Right cardiac atrium (tissue), 5 donors: Measurements from ENCODE around the gene GP2. TPM values are rescaled to one million over a fixed set of nuclear protein-coding genes. Genes with fewer than 3 reads are reported as not detected.

Experiments used
- ATAC-seq, 2 donors: fragments of 200-7000 bp; cut with Tn5 transposase; one replicate each; pipeline versions ENCODE4 v1.8.0 to v1.9.1; 2020; ENCODE audit warnings: moderate library complexity in 2 of 2, mild to moderate bottlenecking in 1 of 2
- DNase-seq, 3 donors: peaks; one replicate each; pipeline ENCODE4 v3.0.0-alpha.2; 2020
- H3K27ac ChIP-seq: one replicate; pipeline ENCODE4 v1.5.1; 2013; ENCODE audit warnings: mild to moderate bottlenecking, low read length, control low read depth, moderate library complexity
- H3K27me3 ChIP-seq: one replicate; pipeline ENCODE4 v1.6.1; 2013; ENCODE audit not compliant: control insufficient read depth, insufficient read depth
- H3K4me1 ChIP-seq: one replicate; pipeline ENCODE4 v1.6.1; 2013; ENCODE audit warnings: low read length; ENCODE audit not compliant: control insufficient read depth, insufficient read depth
- H3K4me3 ChIP-seq: one replicate; pipeline ENCODE4 v1.5.1; 2013; ENCODE audit warnings: low read length, control low read depth
- H3K9me3 ChIP-seq: one replicate; pipeline ENCODE4 v1.6.1; 2013; ENCODE audit warnings: low read length; ENCODE audit not compliant: control insufficient read depth
- WGBS: extraction: QIAGEN DNeasy Blood & Tissue Kit; methylation state at CpG from one replicate; pipeline ENCODE4 v1.1.7; 2013; 5-methylcytosine and 5-hydroxymethylcytosine counted together
- intact Hi-C, 4 donors: fragments of 100-400 bp; cut with DNase I; formaldehyde crosslinking; loops; one replicate each; pipeline versions ENCODE4 v1.11.0 to v1.14.0; 2022 to 2023
- polyA plus RNA-seq: library from polyadenylated mRNA; stranded (reverse); fragments of 200-250 nt; gene quantifications from one replicate; pipeline ENCODE4 v1.2.3, GENCODE V29; 2013
- total RNA-seq, 4 donors: library from RNA; stranded (reverse); fragmentation: NEBNext Ultra II Directional; extraction: Animal tissue kit (Norgen Biotek cat#: 25700); gene quantifications; one replicate each; pipeline ENCODE4 v1.2.1, GENCODE V29; 2021
- donor health status: healthy with polysubstance abuse.
- donor health status: DM: no; HTN: yes; CAD: no.
- donor health status: DM: no; HTN: no; CAD: no.
- donor health status: DM: no; HTN: yes; CAD: no; lungs with severe emphysema.
- donor health status: DM: yes; HTN: yes; CAD: no.

The GP2 gene
- total and polyA plus RNA-seq, 5 donors: 0.05 to 0.92 TPM; not detected in 3

DNA sequence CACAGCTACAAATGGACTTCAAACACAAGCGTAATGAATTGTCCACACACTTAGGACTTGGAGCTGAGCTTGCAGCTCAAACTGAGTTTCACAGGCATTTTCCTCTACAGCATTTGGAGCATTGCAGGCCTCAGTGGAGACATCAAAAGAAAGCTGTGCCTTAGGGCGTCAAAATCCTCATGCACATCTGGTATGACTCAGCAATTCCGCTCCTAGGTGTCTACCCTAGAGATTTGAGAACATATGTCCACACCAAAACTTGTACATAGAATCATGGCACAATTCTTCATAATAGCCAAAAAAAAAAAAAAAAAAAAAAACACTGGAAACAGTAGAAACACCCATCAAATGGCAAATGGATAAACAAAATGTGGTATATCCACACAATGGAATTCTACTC, 47.1 kb downstream of the GP2 start:
- DNase-seq: no peak
- no peaks in the 10 kb centered on the region for H3K4me1 ChIP-seq
- H3K27me3 ChIP-seq: no peaks in the 10 kb centered on the region
- intact Hi-C loops: no loop called here
- no peak for ATAC-seq
- H3K4me3 ChIP-seq: no peak overlapping the region
- H3K9me3 ChIP-seq: no peaks in the 10 kb centered on the region
- 82% methylated on average over 3 of the region's 3 CpGs for WGBS
- no peak overlapping the region for H3K27ac ChIP-seq

DNA sequence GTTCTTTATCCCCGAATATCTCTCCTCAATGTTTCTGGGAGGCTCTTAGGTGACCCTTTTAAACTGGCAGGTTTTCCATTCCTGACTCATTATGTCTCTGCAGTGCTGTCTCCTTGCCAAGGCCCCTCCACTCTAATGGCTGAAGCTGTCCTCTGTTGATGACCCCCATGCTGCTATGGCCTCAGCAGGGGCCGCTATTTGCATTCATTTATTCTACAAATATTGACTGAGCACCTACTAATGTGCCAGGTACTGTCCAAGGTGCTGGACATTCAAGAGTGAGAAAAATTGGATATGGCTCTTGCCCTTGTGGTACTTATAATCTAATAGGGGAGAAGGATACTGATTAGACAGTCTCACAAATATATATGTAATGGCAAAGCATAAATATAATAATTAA, 55.4 kb downstream of the GP2 start:
- H3K4me3 ChIP-seq: no peak overlapping the region
- ATAC-seq (no peak), DNase-seq (no peak)
- H3K27me3 ChIP-seq: no peaks in the 10 kb centered on the region
- WGBS: 69% methylated on average over 2 of the region's 2 CpGs
- H3K9me3 ChIP-seq: no peaks in the 10 kb centered on the region
- no peak overlapping the region for H3K27ac ChIP-seq
- no peaks in the 10 kb centered on the region for H3K4me1 ChIP-seq
- intact Hi-C loops: no loop called here

DNA sequence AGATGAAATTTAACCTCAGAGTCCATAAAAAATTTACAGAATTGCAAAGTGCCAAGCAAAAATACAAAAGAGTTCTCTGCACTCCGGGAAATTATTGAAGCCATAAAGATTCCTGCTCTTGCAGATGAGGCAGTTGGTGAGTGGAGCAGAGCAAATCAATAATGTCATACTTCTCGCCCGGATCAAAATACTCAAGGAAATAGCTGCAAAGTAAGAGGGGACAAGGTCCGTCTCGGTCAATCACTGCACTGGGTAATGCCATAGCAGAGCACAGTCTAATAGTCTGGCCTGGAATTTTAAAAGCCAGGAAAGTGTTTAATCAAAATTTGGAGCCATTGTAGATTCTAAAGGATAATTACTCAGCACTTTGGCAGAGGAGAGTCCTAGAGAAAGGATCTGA, 58.9 kb downstream of the GP2 start:
- ATAC-seq: no peak
- DNase-seq: no peak
- intact Hi-C loops: no loop called here

DNA sequence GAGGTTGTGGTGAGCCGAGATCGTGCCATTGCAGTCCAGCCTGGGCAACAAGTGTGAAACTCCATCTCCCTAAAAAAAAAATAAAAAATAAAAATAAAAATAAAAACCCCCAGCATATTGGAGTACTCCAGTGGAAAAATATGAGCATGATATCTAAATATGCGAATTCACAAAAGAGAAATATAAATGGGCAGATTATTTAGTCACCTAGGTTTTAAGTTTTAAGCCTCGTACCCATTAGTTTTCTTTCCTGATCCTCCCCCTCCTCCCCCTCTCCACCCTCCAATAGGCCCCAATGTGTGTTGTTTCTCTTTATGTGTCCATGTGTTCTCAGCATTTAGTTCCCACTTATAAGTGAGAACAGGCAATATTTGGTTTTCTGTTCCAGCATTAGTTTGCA, 62.3 kb downstream of the GP2 start:
- no peak overlapping the region for H3K27ac ChIP-seq
- intact Hi-C loops: no loop called here
- DNase-seq (no peak), ATAC-seq (no peak)
- no peaks in the 10 kb centered on the region for H3K4me1 ChIP-seq
- 89% methylated on average over 4 of the region's 4 CpGs for WGBS
- no peak overlapping the region for H3K4me3 ChIP-seq
- no peaks in the 10 kb centered on the region for H3K9me3 ChIP-seq
- H3K27me3 ChIP-seq: no peaks in the 10 kb centered on the region

More for the DNA sequence above, 58.9 kb downstream of the GP2 start:
- H3K27me3 ChIP-seq: no peaks in the 10 kb centered on the region
- WGBS: 78% methylated on average over 5 of the region's 5 CpGs
- no peaks in the 10 kb centered on the region for H3K4me1 ChIP-seq
- no peak overlapping the region for H3K4me3 ChIP-seq
- no peaks in the 10 kb centered on the region for H3K9me3 ChIP-seq
- H3K27ac ChIP-seq: no peak overlapping the region

DNA sequence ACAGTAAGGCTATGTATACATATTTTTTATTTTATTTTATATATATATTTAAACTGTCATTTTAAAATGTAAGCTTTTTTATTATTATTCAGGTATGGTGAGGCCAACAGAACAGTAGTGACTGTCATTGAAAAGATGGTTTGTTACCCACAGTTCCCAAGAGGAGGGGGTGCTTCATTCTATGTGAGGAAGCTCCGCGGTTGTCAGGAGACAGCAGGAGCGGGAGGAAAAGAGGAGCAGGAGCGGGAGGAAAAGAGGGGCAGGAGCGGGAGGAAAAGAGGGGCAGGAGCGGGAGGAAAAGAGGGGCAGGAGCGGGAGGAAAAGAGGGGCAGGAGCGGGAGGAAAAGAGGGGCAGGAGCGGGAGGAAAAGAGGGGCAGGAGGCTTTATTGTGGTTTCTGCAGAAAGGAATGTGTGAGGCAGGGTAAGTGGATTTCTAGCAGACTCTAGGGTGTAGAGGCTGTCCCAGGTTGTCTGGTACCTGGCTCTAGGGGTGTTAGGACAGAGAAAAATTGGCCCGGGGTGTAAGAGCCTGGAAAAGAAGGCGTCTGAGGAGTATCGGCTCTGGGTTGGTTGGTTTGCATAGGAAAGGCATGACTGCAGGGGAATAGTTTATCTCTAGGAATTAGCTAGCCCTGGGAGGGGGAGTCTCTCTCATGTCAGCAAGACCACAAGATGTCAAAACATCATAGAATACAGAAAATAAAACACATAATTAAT, 64.0 kb downstream of the GP2 start:
- Histone ChIP-seq H3K27me3 (no peaks in the 10 kb centered on the region), H3K4me1 (no peaks in the 10 kb centered on the region), H3K9me3 (no peaks in the 10 kb centered on the region), H3K4me3 (no peak overlapping the region), H3K27ac (no peak overlapping the region)
- intact Hi-C loops: no loop called here
- DNase-seq: no peak
- 78% methylated on average over 12 of the region's 12 CpGs for WGBS
- ATAC-seq: no peak

DNA sequence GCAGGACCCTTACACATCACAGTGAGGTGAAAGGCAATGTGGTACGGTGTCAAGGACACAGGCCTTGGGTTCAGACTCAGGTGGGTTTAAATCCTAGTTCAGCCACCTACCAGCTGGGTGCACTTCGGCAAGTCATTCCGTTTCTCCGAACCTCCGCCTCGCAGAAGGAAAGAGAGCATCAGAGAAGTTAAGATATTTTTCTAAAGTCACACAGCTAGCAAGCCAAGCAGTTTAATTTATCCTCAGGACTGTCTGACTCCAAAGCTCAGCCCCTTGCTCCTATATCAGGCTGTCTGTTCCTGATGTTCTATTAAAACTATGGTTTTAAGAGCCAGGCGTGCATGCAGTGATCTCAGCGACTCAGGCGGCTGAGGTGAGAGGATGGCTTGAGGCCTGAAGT, 65.1 kb downstream of the GP2 start:
- intact Hi-C loops: no loop called here
- no peaks in the 10 kb centered on the region for H3K4me1 ChIP-seq
- H3K9me3 ChIP-seq: no peaks in the 10 kb centered on the region
- no peak overlapping the region for H3K4me3 ChIP-seq
- WGBS: 93% methylated on average over 9 of the region's 9 CpGs
- no peak overlapping the region for H3K27ac ChIP-seq
- DNase-seq: no peak
- H3K27me3 ChIP-seq: no peaks in the 10 kb centered on the region
- no peak for ATAC-seq

DNA sequence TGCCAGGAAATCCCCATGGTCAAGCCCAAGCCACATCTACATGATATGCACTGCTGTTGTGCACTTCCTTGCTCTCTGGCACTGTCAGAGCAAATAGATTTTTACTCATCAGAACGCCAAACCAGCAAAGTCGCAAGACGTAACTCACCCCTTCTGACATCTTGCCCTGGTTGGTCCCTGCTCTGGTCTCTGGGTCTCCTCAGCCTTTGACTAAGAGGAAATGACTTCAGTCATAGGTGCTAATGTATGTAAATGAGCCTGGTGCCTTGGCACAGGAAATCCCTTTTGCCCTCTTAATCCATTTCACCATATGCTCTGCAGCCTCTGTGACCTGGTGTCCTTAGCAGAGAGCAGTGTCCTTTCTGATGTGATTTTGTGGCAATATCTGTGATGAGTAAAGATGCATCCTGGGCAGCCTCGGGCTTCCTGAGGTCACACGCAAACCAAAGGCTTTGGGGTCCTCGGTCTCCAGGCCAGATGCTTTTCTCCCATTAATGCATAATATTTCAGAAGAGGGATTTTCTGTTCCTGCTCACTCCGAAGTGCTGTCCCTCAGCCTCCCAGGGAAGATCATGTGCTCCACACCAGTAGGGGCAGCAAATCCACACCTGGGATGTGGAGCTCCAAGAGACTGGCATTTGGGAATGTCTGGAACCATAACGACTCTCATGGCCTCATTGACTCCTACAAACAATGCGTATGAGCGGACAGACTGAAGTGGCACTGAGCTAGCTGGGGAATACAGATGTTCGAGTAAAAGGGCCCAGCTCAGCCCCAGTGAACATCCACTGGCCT, 66.9 kb downstream of the GP2 start:
- no peaks in the 10 kb centered on the region for H3K27me3 ChIP-seq
- H3K4me1 ChIP-seq: no peaks in the 10 kb centered on the region
- H3K27ac ChIP-seq: no peak overlapping the region
- no peak overlapping the region for H3K4me3 ChIP-seq
- WGBS: 74% methylated on average over 11 of the region's 11 CpGs
- intact Hi-C loops: no loop called here
- ATAC-seq (no peak), DNase-seq (no peak)
- no peaks in the 10 kb centered on the region for H3K9me3 ChIP-seq

Other genes with a start within 250 kb of the GP2 start
- not detected for gene UMOD, start 25.2 kb upstream of the GP2 start, total RNA-seq
- gene UMOD, start 25.2 kb upstream of the GP2 start, polyA plus RNA-seq: not detected
- not detected for gene PDILT, start 77.2 kb upstream of the GP2 start, total RNA-seq
- gene PDILT, start 77.2 kb upstream of the GP2 start, polyA plus RNA-seq: not detected
- 10 to 100 TPM in 1 of 4 donors, 1 to 10 TPM in 3; 1.8 to 12.5 (median 3.3) TPM for gene ACSM5, start 82.0 kb upstream of the GP2 start, total RNA-seq
- gene ACSM5, start 82.0 kb upstream of the GP2 start, polyA plus RNA-seq: 2.3 TPM
- gene ACSM2A, start 124.0 kb upstream of the GP2 start, total RNA-seq: not detected
- not detected for gene ACSM2A, start 124.0 kb upstream of the GP2 start, polyA plus RNA-seq
- gene ACSM2B, start 248.9 kb upstream of the GP2 start, total RNA-seq: not detected
- gene ACSM2B, start 248.9 kb upstream of the GP2 start, polyA plus RNA-seq: not detected